ENCODE measurements around the gene NPPA.

Gene NPPA

GRCh38 chr1:11887666-11888007 is 40.1 kb upstream of the NPPA start:
- Histone ChIP-seq H3K4me1 (ENCODE audit: insufficient read depth, low read length, severe bottlenecking) (no peaks in the 10 kb centered on the region), H2AFZ (ENCODE audit: low read length) (no peak overlapping the region), H3K36me3 (ENCODE audit: insufficient read depth, low read length) (no peaks in the 10 kb centered on the region), H3K4me3 (ENCODE audit: low read depth, low read length, poor library complexity, severe bottlenecking) (no peak overlapping the region), H3K4me2 (ENCODE audit: low read length) (no peak overlapping the region), H3K9me2 (ENCODE audit: low read depth, low read length) (no peaks in the 10 kb centered on the region), H3K79me2 (ENCODE audit: insufficient read depth, low read length) (no peaks in the 10 kb centered on the region), H3K27ac (ENCODE audit: low read depth, low read length, poor library complexity, severe bottlenecking) (no peak overlapping the region), H4K20me1 (ENCODE audit: insufficient read depth, low read length) (no peaks in the 10 kb centered on the region), H3K9ac (ENCODE audit: low read length) (no peak overlapping the region), H3K9me3 (ENCODE audit: low read length) (no peaks in the 10 kb centered on the region), H3K27me3 (ENCODE audit: insufficient read depth, low read length) (peaks cover 10% of the 10 kb centered on the region; the same call in 1 of the 2 replicates), H3F3A (ENCODE audit: insufficient read depth, low read length) (no peaks in the 10 kb centered on the region)
- TF ChIP-seq CTCF (IDR thresholded peaks at IDR 0.05; ENCODE audit: low read length): no peak

GRCh38 chr1:11886986-11887665 is 39.5 kb upstream of the NPPA start:
- TF ChIP-seq CTCF (IDR thresholded peaks at IDR 0.05; ENCODE audit: low read length) (no peak), EZH2 (IDR thresholded peaks at IDR 0.05; ENCODE audit: borderline replicate concordance, low read length) (no peak)
- no peaks in the 10 kb centered on the region for H3F3A ChIP-seq (ENCODE audit: insufficient read depth, low read length)
- no peaks in the 10 kb centered on the region for H3K9me2 ChIP-seq (ENCODE audit: low read depth, low read length)
- no peaks in the 10 kb centered on the region for H3K9me3 ChIP-seq (ENCODE audit: low read length)
- H3K27ac ChIP-seq (ENCODE audit: low read depth, low read length, poor library complexity, severe bottlenecking): no peak overlapping the region
- H3K4me3 ChIP-seq (ENCODE audit: low read depth, low read length, poor library complexity, severe bottlenecking): no peak overlapping the region
- peaks cover 13% of the 10 kb centered on the region; the same call in 1 of the 2 replicates for H3K27me3 ChIP-seq (ENCODE audit: insufficient read depth, low read length)
- no peaks in the 10 kb centered on the region for H3K36me3 ChIP-seq (ENCODE audit: insufficient read depth, low read length)
- no peak overlapping the region for H3K4me2 ChIP-seq (ENCODE audit: low read length)
- no peaks in the 10 kb centered on the region for H4K20me1 ChIP-seq (ENCODE audit: insufficient read depth, low read length)
- no peaks in the 10 kb centered on the region for H3K4me1 ChIP-seq (ENCODE audit: insufficient read depth, low read length, severe bottlenecking)
- no peak overlapping the region for H2AFZ ChIP-seq (ENCODE audit: low read length)
- H3K9ac ChIP-seq (ENCODE audit: low read length): no peak overlapping the region
- no peaks in the 10 kb centered on the region for H3K79me2 ChIP-seq (ENCODE audit: insufficient read depth, low read length)

DNA sequence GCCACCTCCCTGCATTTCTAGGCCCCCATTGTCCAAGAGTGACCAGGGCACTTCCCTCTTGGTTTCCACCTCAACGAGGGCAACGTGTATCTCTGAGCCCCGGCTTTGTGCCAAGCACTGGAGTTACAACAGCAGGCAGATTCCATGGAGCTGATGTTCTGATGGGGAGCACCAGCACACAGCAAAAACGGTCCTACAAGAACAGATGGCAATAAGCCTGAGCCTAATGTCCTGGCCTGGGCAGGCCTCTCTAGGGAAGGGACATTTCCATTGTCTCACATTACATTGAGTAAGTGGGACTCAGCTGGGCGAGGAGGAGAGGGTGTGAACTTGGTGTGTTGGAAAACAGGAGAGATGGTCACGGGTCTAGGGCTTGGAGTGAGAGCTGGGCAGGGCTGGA is 38.3 kb upstream of the NPPA start:
- H3K79me2 ChIP-seq (ENCODE audit: insufficient read depth, low read length): no peaks in the 10 kb centered on the region
- no peaks in the 10 kb centered on the region for H3F3A ChIP-seq (ENCODE audit: insufficient read depth, low read length)
- H3K4me1 ChIP-seq (ENCODE audit: insufficient read depth, low read length, severe bottlenecking): no peaks in the 10 kb centered on the region
- H4K20me1 ChIP-seq (ENCODE audit: insufficient read depth, low read length): no peaks in the 10 kb centered on the region
- H3K4me2 ChIP-seq (ENCODE audit: low read length): no peak overlapping the region
- H3K9me3 ChIP-seq (ENCODE audit: low read length): no peaks in the 10 kb centered on the region
- H2AFZ ChIP-seq (ENCODE audit: low read length): no peak overlapping the region
- H3K9me2 ChIP-seq (ENCODE audit: low read depth, low read length): no peaks in the 10 kb centered on the region
- H3K9ac ChIP-seq (ENCODE audit: low read length): no peak overlapping the region
- no peaks in the 10 kb centered on the region for H3K36me3 ChIP-seq (ENCODE audit: insufficient read depth, low read length)
- no peak overlapping the region for H3K27ac ChIP-seq (ENCODE audit: low read depth, low read length, poor library complexity, severe bottlenecking)
- peaks cover 19% of the 10 kb centered on the region; the same call in 1 of the 2 replicates for H3K27me3 ChIP-seq (ENCODE audit: insufficient read depth, low read length)
- TF ChIP-seq CTCF (IDR thresholded peaks at IDR 0.05; ENCODE audit: low read length): no peak
- no peak for TF ChIP-seq EZH2 (IDR thresholded peaks at IDR 0.05; ENCODE audit: borderline replicate concordance, low read length)
- no peak overlapping the region for H3K4me3 ChIP-seq (ENCODE audit: low read depth, low read length, poor library complexity, severe bottlenecking)

All from OCI-LY1 (cell line).